Lung (tissue), 12 donors: Measurements from ENCODE around the gene CXCL16. TPM values are rescaled to one million over a fixed set of nuclear protein-coding genes. Genes with fewer than 3 reads are reported as not detected.

ENCODE experiments used
- ATAC-seq: fragments of 200-7000 bp; cut with Tn5 transposase; one replicate; pipeline ENCODE4 v1.9.1; 2020; ENCODE audit warnings: moderate number of reproducible peaks; ENCODE audit not compliant: insufficient read depth, low FRiP score
- DNase-seq, 3 donors: peaks; one replicate each; pipeline ENCODE4 v3.0.0-alpha.2; 2013 to 2017
- H3K27ac ChIP-seq, 2 donors: one replicate each; pipeline ENCODE4 v1.5.1; 2013; ENCODE audit warnings: mild to moderate bottlenecking in 2 of 2, moderate library complexity in 2 of 2, control low read depth in 1 of 2, inconsistent platforms in 1 of 2, low read depth in 1 of 2, low read length in 1 of 2
- H3K27me3 ChIP-seq, 3 donors: one replicate each; pipeline ENCODE4 v1.5.1; 2013; ENCODE audit warnings: low read length in 2 of 3; ENCODE audit not compliant: control insufficient read depth in 3 of 3, insufficient read depth in 3 of 3
- H3K36me3 ChIP-seq, 4 donors: one replicate each; pipeline ENCODE4 v1.5.1; 2013; ENCODE audit warnings: low read length in 4 of 4, mild to moderate bottlenecking in 1 of 4, moderate library complexity in 1 of 4; ENCODE audit not compliant: control insufficient read depth in 4 of 4, insufficient read depth in 4 of 4
- H3K4me1 ChIP-seq, 5 donors: one replicate each; pipeline ENCODE4 v1.5.1; 2013; ENCODE audit warnings: low read length in 5 of 5, mild to moderate bottlenecking in 2 of 5, moderate library complexity in 1 of 5; ENCODE audit not compliant: control insufficient read depth in 5 of 5, insufficient read depth in 5 of 5
- H3K4me3 ChIP-seq: one replicate; pipeline ENCODE4 v1.5.1; 2013; ENCODE audit warnings: mild to moderate bottlenecking, control low read depth, moderate library complexity
- H3K9ac ChIP-seq, 2 donors: one replicate each; pipeline ENCODE4 v1.5.1; 2013; ENCODE audit warnings: low read length in 2 of 2, control low read depth in 1 of 2; ENCODE audit not compliant: insufficient read depth in 1 of 2
- H3K9me3 ChIP-seq, 4 donors: one replicate each; pipeline ENCODE4 v1.5.1; 2013; ENCODE audit warnings: low read length in 3 of 4, mild to moderate bottlenecking in 1 of 4, moderate library complexity in 1 of 4; ENCODE audit not compliant: control insufficient read depth in 4 of 4, insufficient read depth in 3 of 4
- WGBS, 2 donors: extraction: QIAGEN DNeasy Blood & Tissue Kit; methylation state at CpG; one replicate each; pipeline ENCODE4 v1.1.7; 2013; 5-methylcytosine and 5-hydroxymethylcytosine counted together
- polyA plus RNA-seq, 2 donors: library from polyadenylated mRNA; stranded (reverse); fragments of 200-250 nt; gene quantifications; one replicate each; pipeline ENCODE4 v1.2.1, GENCODE V29; 2013
- total RNA-seq, 2 donors: library from RNA; depleted of rRNA in 1 of 2; stranded (reverse); fragments of >200 nt in 1 of 2; gene quantifications; one replicate each; pipeline ENCODE4 v1.2.1, GENCODE V29; 2014 to 2021
- TF ChIP-seq, protein P1 (sequence below): IDR thresholded peaks from 2 replicates; pipeline ENCODE4 v1.5.1; 2012; ENCODE audit warnings: mild to moderate bottlenecking; ENCODE audit errors: control extremely low read depth, extremely low read depth
- donor health status: control.
- donor health status: control.
- donor health status: Bipolar disorder and iron deficiency.
- donor health status: healthy.
- donor health status: DM: yes; HTN: yes; CAD: no.

The CXCL16 gene
- total and polyA plus RNA-seq, 4 donors = 32.7 to 252 (median 111) TPM

DNA sequence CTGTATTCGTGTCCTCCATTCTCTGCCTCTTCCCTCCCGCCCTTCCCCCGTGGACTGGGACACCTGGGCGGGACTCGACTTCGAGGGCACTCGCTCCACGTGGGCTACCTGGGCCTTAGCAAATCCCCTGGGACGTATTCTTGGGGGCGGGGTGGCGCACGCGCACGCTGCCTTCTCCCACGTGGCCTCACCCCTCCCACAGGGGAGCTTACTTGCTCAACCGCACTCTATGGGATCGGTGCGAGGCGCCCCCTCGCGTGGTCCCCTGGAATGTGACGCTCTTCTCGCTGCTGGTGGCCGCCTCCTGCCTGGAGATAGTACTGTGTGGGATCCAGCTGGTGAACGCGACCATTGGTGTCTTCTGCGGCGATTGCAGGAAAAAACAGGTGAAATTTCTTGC is 42.9 kb upstream of the CXCL16 start:
- DNase-seq = no peak
- peaks cover 4 to 17% (median 12%) of the 10 kb centered on the region in 5 donors for H3K4me1 ChIP-seq
- WGBS, 2 donors = 19 to 29% methylated on average over 26 to 28 of the region's 28 CpGs
- peaks cover 0 to 57% (median 33%) of the 10 kb centered on the region in 3 donors for H3K27me3 ChIP-seq
- TF ChIP-seq, protein P1, sequence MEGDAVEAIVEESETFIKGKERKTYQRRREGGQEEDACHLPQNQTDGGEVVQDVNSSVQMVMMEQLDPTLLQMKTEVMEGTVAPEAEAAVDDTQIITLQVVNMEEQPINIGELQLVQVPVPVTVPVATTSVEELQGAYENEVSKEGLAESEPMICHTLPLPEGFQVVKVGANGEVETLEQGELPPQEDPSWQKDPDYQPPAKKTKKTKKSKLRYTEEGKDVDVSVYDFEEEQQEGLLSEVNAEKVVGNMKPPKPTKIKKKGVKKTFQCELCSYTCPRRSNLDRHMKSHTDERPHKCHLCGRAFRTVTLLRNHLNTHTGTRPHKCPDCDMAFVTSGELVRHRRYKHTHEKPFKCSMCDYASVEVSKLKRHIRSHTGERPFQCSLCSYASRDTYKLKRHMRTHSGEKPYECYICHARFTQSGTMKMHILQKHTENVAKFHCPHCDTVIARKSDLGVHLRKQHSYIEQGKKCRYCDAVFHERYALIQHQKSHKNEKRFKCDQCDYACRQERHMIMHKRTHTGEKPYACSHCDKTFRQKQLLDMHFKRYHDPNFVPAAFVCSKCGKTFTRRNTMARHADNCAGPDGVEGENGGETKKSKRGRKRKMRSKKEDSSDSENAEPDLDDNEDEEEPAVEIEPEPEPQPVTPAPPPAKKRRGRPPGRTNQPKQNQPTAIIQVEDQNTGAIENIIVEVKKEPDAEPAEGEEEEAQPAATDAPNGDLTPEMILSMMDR = no peak
- ATAC-seq = no peak
- H3K9ac ChIP-seq = no peak overlapping the region
- no peak overlapping the region for H3K27ac ChIP-seq
- H3K9me3 ChIP-seq = peaks cover 0 to 2% (median 0%) of the 10 kb centered on the region in 4 donors
- no peak overlapping the region for H3K4me3 ChIP-seq
- no peaks in the 10 kb centered on the region for H3K36me3 ChIP-seq

DNA sequence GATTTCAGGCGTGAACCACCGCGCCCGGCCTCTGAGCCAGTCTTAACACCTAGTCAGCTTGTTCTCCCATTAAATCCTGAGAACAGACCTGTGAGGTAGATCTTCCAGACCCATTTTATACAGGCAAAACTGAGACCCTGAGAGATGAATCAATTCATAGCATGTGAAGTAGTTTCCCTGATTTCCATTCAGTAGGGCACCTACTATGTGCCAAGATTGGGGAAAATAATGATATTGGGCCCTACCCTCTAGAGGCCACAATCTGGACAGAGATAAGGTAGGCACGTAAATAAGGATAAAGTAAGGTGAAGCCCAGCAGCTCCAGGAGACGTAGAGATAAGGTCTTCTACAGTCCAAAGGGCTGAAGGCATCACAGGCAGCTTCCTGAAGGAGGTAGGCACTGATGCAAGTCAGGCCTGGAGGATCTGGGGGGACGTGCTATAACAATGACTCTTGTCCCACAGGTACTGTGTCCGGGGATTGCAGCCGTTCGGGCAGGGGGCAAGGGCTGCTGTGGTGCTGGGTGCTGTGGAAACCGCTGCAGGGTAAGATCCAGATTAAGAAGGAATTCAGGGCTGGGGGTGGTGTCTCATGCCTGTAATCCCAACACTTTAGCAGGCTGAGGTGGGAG is 40.7 kb upstream of the CXCL16 start:
- Histone ChIP-seq H3K36me3 (no peaks in the 10 kb centered on the region), H3K4me1 (peaks cover 0 to 3% (median 2%) of the 10 kb centered on the region in 5 donors), H3K9me3 (peaks cover 0 to 2% (median 0%) of the 10 kb centered on the region in 4 donors), H3K9ac (no peak overlapping the region), H3K27me3 (peaks cover 0 to 43% (median 28%) of the 10 kb centered on the region in 3 donors), H3K4me3 (no peak overlapping the region), H3K27ac (no peak overlapping the region)
- DNase-seq (no peak), ATAC-seq (no peak)
- 82 to 83% methylated on average over 11 of the region's 11 CpGs for WGBS, 2 donors
- TF ChIP-seq, protein P1 = no peak

DNA sequence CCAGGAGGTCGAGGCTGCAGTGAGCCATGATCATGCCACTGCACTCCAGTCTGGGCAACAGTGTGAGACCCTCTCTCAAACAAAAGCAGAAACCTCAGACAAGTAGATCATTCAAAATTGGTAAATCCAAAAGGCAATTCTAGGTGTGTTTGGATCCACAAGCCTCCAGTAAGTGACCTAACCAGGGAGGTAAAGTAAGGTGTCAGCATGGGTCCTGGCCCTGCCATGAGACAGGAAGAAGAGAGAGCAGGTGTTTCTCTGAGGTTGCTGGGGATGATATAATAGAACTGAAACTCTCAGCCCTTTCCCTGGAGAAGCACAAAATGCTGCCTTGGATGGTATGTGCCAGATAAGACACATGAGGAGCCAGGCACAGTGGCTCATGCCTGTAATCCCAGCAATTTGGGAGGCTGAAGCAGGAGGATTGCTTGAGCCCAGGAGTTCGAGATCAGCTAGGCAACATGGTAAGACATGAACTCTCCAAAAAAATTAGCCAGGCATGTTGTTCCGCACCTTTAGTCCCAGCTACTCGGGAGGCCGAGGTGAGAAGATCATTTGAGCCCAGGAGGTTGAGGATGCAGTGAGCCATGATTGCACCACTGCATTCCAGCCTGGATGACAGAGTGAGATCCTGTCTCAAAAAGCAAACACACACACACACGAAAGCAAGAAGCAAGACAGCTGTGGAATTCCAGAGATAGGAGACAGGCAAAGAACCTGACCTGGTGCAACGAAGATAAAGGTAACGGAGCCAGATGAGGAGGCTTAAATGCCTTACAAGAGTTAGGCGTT is 38.4 kb upstream of the CXCL16 start:
- no peak for ATAC-seq
- Histone ChIP-seq H3K4me3 (no peak overlapping the region), H3K9ac (no peak overlapping the region), H3K9me3 (peaks cover 0 to 2% (median 0%) of the 10 kb centered on the region in 4 donors), H3K36me3 (no peaks in the 10 kb centered on the region), H3K4me1 (no peaks in the 10 kb centered on the region), H3K27ac (no peak overlapping the region), H3K27me3 (peaks cover 0 to 24% (median 10%) of the 10 kb centered on the region in 3 donors)
- TF ChIP-seq, protein P1 = no peak
- 65 to 77% methylated on average over 9 of the region's 9 CpGs for WGBS, 2 donors
- DNase-seq = no peak
